ENCODE data around the gene ZNF19.

The ZNF19 gene

GRCh38 chr16:71440669-71441347 lies 48.3 kb downstream of the ZNF19 start:
- DNase-seq: peak; percentile 95

- no peak for DNase-seq
These were observed 49.6 kb downstream of the ZNF19 start for GRCh38 chr16:71439523-71439922.

DNA sequence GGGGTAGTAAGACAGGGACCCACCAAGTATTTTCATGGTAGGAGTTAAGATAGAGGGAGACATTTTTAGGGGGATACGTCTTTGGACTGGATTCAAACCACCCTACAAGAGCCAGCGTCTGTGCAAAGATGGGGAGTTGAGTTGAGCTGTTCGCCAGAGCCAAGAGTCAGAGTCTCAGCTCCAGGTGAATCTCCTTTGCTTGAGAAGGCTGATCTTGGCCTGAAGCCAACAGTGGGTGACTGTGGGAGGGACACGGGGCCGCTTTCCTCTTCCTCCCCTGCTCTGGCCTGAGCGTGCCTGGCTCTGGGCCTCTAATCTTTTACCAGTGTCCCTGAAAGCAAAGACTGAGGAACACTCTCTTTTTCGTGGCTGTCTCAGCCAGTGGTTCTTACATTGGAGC lies 52.7 kb downstream of the ZNF19 start:
- no peak for DNase-seq

DNA sequence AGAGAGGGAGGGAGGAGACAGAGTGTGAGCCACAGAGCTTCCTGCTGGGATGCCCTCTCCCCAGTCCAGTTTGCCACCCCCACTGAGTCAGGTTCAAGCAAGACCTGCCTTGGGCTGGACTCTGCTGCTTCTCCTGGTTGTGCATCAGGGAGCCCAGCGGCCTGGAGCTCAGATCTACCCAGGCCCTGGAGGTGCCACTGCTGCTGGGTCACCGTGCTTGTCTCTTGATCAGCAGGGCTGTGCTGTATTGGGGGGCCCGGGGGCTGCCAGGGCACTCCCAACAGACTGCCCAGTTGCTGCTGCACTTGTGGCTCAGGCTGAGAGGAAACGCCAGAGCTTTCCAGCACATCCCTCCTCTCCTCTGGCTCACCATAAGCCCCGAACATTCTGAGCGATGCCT lies 56.2 kb downstream of the ZNF19 start:
- DNase-seq: no peak

DNA sequence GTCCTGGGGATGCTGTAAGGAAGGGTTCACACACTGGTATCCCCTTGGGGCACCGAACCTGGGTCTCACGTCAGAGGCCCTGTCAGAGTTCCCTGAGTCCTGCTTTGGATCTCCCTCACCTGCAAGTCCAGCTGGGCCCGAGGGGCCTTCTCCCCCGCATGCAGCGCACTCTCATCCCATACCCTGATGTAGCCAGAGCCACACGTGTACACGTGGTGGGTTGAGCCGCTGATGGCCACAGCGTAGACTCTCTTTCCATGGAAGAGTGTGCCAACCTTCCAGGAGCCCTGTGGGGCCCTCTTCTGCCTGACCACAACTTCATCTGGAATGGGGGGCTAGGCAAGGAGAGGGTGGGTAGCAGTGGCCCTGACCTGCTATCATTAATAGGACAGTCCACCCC lies 57.1 kb downstream of the ZNF19 start:
- no peak for DNase-seq

GRCh38 chr16:71431176-71431575 lies 57.9 kb downstream of the ZNF19 start:
- no peak for DNase-seq

GRCh38 chr16:71430744-71431143 lies 58.4 kb downstream of the ZNF19 start:
- DNase-seq: no peak

DNA sequence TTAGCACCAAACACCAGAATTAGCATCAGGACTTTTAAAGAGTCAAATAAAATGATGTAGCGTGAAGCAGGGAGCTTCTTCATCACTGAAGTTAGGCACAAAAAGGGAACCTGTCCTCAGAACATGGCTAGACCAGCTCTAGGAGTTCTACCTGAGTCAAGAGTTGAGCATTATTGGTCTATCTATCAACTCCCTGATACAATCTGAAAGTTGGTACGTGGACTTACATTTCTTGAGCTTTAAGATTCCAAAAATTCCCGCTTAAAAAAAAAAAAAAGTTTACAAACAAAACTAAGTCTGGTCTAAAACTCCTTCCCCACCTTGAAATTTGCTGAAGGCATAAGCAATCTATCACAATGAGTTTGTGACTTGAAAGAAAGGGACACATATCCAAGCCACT lies 59.5 kb downstream of the ZNF19 start:
- no peak for DNase-seq

DNA sequence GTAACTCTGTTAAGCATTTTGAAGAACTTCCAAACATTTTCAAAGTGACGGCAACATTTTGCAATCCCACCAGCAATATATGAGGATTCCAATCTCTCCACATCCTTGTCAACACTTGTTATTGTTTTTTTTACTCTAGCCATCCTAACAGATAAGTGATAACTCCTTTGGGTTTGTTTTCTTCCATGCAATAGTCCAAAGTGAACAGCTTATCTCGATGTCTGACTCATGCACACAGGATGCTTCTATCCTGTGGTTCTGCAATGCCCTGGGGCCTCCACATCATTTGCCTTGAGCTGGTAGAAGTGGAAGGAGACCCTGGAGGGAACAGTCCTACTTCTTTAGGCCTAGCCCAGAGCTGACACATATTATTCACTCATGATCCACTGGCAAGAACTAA lies 60.2 kb downstream of the ZNF19 start:
- DNase-seq: no peak

DNA sequence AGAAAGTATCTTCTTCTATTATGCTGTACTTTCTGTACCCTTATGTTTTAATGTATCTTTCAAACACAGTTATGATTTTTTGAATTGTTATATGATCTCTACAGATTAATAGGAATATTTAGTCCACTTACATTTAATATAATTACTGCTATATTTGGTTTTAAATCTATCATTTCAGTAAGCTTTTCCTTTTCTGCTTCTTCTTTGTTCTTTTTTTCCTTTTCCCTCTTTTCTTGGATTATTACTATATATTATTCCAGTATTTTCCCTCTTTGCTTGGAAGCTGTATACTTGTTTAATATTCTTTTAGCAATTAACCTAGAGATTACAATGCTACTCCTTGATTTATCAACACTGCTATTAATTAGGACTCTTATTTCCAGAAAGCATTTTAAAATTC lies 60.7 kb downstream of the ZNF19 start:
- DNase-seq: no peak

DNA sequence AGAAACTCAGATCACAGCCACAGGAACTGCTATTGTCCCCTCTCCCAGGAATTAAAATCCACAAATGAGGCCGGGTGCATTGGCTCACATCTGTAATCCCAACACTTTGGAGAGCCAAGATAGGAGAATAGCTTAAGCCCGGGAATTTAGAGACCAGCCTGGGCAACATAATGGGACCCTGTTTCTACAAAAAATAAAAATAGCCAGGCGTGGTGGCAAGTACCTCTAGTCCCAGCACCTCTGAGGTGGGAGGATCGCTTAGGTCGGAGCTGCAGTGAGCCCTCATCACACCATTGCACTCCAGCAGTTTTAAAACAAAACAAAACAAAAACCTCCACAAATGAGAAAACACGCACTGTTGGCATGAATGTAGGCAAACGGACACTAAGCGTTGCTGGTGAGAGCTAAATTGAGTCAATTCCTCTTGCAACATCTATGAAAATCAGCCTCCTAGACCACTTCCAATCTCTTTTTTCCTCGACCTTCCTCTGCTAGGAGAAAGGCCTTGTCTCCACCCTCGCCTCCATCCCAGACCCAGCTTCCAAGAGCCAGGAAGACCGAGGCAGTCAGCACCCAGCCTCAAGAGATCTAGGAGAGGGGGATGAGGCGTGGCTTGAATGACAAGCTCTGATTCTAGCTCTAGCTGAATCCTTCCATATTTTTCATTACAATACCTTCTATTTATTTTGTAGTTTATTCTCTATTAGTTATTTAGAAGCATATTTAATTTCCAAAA lies 62.1 kb downstream of the ZNF19 start:
- no peak for DNase-seq

DNA sequence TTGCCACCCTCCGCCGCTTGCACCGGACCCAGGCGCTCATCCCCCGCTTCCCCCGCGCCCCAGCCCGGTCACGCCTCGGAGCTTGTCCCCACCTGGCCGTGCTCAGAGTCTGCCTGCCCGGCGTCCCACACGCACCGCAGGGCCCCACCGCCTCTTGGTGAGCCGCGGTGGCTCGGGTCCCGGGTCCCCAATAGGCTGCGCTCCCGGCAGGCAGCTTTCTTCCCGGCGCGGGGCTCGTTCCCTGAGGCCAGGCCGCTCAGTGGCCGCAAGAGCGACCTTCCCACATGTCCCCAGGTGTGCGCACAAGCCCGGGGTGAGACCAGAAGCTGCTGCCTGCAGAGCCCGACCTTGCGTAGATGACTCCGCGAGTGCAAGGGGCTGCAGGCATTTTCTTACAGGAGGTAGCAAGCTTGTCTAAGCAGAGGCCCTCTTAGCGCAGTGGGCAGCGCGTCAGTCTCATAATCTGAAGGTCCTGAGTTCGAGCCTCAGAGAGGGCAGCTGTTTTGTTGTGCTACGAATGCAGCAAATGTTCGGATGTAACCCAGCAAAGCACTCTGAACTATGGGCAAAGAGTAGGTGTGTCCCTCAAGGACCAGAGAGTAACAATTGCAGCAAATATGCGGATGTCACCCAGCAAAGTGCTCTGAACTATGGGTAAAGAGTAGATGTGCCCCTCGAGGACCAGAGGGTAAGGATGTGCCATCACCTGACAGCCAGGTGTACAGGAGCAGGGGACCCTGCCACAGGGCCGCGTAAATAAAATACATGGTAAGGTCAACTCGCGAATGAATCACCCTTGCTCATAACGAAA lies 62.9 kb downstream of the ZNF19 start:
- DNase-seq: peak; percentile 43

DNA sequence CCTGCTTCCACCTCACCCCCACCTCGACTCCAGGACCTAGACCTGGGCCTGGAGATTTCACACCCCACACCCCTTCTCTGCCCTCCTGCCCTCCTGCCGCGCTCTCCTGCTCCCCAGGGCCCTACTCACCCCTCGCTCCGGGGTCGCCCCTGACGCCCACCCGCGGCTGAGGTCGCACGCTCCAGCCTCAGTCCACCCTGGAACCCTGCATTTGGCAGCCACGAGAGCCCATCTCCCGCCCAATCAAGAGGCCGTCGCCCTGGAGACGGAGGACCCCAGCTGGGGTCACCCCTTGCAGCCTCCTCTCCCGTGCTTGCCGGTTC lies 63.4 kb downstream of the ZNF19 start:
- DNase-seq: no peak

DNA sequence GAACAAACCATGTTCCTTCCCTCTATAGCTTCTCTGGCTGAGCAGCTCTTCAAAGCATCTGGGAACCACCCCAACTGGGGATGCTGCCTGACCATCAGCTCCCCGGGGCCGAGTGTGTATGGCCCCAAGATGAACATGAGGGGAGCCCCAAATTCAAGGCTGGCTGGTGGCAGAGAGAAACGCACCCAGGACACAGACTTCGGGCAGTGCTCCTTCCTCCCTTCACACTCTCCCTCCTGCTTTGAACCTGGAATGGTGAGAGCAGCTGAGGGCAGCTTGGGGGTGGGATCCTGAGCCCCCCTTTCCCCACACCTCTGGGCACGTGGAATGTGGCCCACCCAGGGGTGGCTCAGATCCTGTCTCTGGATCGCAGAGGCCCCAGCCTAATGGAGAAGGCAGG lies 64.5 kb downstream of the ZNF19 start:
- DNase-seq: no peak

- DNase-seq: no peak
These were observed 65.3 kb downstream of the ZNF19 start for GRCh38 chr16:71423865-71424264.
